ENCODE results near the gene ACKR4.

ACKR4 gene

GRCh38 chr3:132641837-132642538 lies 44.9 kb downstream of the ACKR4 start:
- no peak for DNase-seq (ENCODE audit: low spot score)

DNA sequence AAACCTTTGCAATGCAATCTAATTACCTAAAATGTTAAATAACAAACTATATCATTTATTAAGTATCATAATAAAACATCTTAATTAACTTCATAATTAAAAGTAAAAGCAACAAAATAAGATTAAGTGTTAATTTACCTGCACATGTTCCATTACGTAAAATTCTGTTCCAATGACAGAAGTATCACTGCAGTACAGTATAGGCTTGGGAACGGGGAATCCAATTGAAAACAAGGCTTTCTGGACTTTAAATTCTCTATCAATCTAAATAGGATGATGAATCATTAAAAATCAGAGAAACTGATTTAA lies 45.4 kb downstream of the ACKR4 start:
- DNase-seq (ENCODE audit: low spot score), result no peak

- DNase-seq (ENCODE audit: low spot score), result no peak
Observed at GRCh38 chr3:132643366-132643765, 46.3 kb downstream of the ACKR4 start.

DNA sequence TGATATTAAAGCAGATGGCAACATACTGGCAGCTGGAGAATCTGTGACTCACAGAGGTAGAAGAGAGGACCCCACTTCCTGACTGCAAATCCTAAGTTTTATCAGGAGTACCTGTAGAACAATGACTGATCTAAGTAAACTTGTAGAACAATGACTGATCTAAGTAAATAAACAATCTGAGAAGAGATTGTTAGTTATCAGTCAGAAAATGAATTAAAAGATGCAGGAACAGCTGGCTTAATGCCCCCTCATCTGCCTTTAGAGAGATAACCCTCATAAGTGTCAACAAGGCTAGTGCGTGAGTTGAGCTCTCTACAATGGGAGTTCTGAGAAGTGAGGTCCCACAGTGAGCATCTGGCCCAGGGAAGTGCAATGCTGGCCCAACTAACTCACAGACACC lies 48.0 kb downstream of the ACKR4 start:
- no peak for DNase-seq (ENCODE audit: low spot score)

GRCh38 chr3:132650153-132650552 lies 53.1 kb downstream of the ACKR4 start:
- no peak for DNase-seq (ENCODE audit: low spot score)

All from Ammon's horn (tissue), 1 donor.